GM12878 (cell line): Measurements from ENCODE around the gene PRF1. TPM values are rescaled to one million over a fixed set of nuclear protein-coding genes. Genes with fewer than 3 reads are reported as not detected.

Experiments used
- ATAC-seq: fragments of 200-7000 bp; cut with Tn5 transposase; 3 replicates; pipeline ENCODE4 v1.9.1; 2020; ENCODE audit warnings: mild to moderate bottlenecking, moderate library complexity
- BruUV-seq: library from RNA; stranded (reverse); fragments of 400-500 nt; replicated peaks from 2 replicates; lab custom pipeline; 2021; lab: Mats Ljungman, UMichigan
- CTCF ChIA-PET: fragments of 300-600 bp; sonication (Branson Sonifier 250); formaldehyde crosslinking; extraction: SDS; loops from one replicate; lab custom pipeline; 2021; ENCODE audit warnings: inconsistent platforms; lab: Yijun Ruan, JAX
- POLR2A ChIA-PET: fragments of 350-600 bp; formaldehyde crosslinking; extraction: SDS; loops from one replicate; lab custom pipeline; 2021; ENCODE audit warnings: inconsistent platforms; lab: Charles Lee
- RAD21 ChIA-PET: fragments of 300-600 bp; sonication (Branson Sonifier 250); formaldehyde crosslinking; loops from one replicate; lab custom pipeline; 2023; ENCODE audit warnings: antibody characterized with exemption; ENCODE audit not compliant: unreplicated experiment; lab: Charles Lee
- SMC1A ChIA-PET: fragments of 300-600 bp; sonication (Branson Sonifier 250); formaldehyde crosslinking; loops from one replicate; lab custom pipeline; 2023; ENCODE audit not compliant: unreplicated experiment, uncharacterized antibody; lab: Charles Lee
- DNase-seq: peaks from one replicate; pipeline ENCODE4 v3.0.0-alpha.2; 2011; ENCODE audit warnings: low read depth, low spot score
- FAIRE-seq: peaks from 3 replicates; lab custom pipeline; 2011; peaks lifted over from hg19 to GRCh38; lab: Jason Lieb, UNC
- H2AFZ ChIP-seq: 2 replicates; pipeline ENCODE4 v1.6.0; 2011; ENCODE audit warnings: low read depth, low read length, control low read depth; ENCODE audit not compliant: control insufficient read depth
- H3K27ac ChIP-seq: 2 replicates; pipeline ENCODE4 v1.5.1; 2011; ENCODE audit warnings: control low read depth; ENCODE audit not compliant: control insufficient read depth, insufficient read depth
- H3K27me3 ChIP-seq, 2 experiments: replicated peaks in 1 of 2; 2 replicates each; pipeline versions ENCODE4 v1.6.0 to v1.6.1; 2011; ENCODE audit warnings: low read length in 1 of 2; ENCODE audit not compliant: control insufficient read depth in 2 of 2, insufficient read depth in 2 of 2
- H3K36me3 ChIP-seq, 2 experiments: 2 replicates each; pipeline ENCODE4 v1.5.1; 2011; ENCODE audit warnings: low read length in 1 of 2; ENCODE audit not compliant: control insufficient read depth in 2 of 2, insufficient read depth in 2 of 2
- H3K4me1 ChIP-seq: 2 replicates; pipeline ENCODE4 v1.6.1; 2011; ENCODE audit warnings: mild to moderate bottlenecking, low read length, moderate library complexity, mixed read lengths; ENCODE audit not compliant: control insufficient read depth, insufficient read depth
- H3K4me2 ChIP-seq: 2 replicates; pipeline ENCODE4 v1.6.0; 2011; ENCODE audit warnings: control low read depth; ENCODE audit not compliant: control insufficient read depth, insufficient read depth
- H3K4me3 ChIP-seq: fragments of 200-600 bp; sonication (generic); 2 replicates; pipeline ENCODE4 v1.5.1; 2016
- H3K79me2 ChIP-seq: 2 replicates; pipeline ENCODE4 v1.6.0; 2011; ENCODE audit warnings: low read length; ENCODE audit not compliant: control insufficient read depth, insufficient read depth
- H3K9ac ChIP-seq: 2 replicates; pipeline ENCODE4 v1.8.0; 2011; ENCODE audit warnings: low read length, control low read depth, mixed read lengths; ENCODE audit not compliant: control insufficient read depth, insufficient read depth
- H3K9me3 ChIP-seq: replicated peaks from 3 replicates; pipeline ENCODE4 v1.5.1; 2011; ENCODE audit warnings: mild to moderate bottlenecking, low read length; ENCODE audit not compliant: control insufficient read depth, insufficient read depth
- H4K20me1 ChIP-seq: 2 replicates; pipeline ENCODE4 v1.6.0; 2011; ENCODE audit not compliant: control insufficient read depth, insufficient read depth
- BCL11A ChIP-seq: IDR thresholded peaks from 2 replicates; pipeline ENCODE4 v1.6.1; 2011; ENCODE audit warnings: low read depth, low read length
- JUND ChIP-seq: IDR thresholded peaks from 2 replicates; pipeline ENCODE4 v1.6.1; 2012; ENCODE audit warnings: low read depth, mild to moderate bottlenecking, low read length, improper control_type of control experiment, moderate library complexity
- MEF2B ChIP-seq: fragments of 450-650 bp; IDR thresholded peaks from 2 replicates; pipeline ENCODE4 v1.6.1; 2018; ENCODE audit warnings: mild to moderate bottlenecking, moderate library complexity; ENCODE audit not compliant: partially characterized antibody, poor library complexity, severe bottlenecking
- SPI1 ChIP-seq: IDR thresholded peaks from 2 replicates; pipeline ENCODE4 v1.6.1; 2011; ENCODE audit warnings: low read depth, mild to moderate bottlenecking, low read length, moderate library complexity, borderline replicate concordance; ENCODE audit not compliant: insufficient read depth
- SREBF2 ChIP-seq: IDR thresholded peaks from 2 replicates; pipeline ENCODE4 v1.6.1; 2012; ENCODE audit warnings: mild to moderate bottlenecking, low read length
- SUPT20H ChIP-seq: IDR thresholded peaks from 2 replicates; pipeline ENCODE4 v1.6.1; 2011; ENCODE audit warnings: low read depth, mild to moderate bottlenecking, low read length, moderate library complexity, borderline replicate concordance; ENCODE audit not compliant: control insufficient read depth
- ZNF207 ChIP-seq: fragments of 450-650 bp; IDR thresholded peaks from 2 replicates; pipeline ENCODE4 v1.6.1; 2014; ENCODE audit warnings: antibody characterized with exemption, mild to moderate bottlenecking, borderline replicate concordance
- WGBS: methylation state at CpG from one replicate; pipeline ENCODE4 v1.1.6; 2016; ENCODE audit warnings: low lambda C conversion rate; ENCODE audit not compliant: insufficient replicate concordance, insufficient coverage; ENCODE audit errors: missing lambda C conversion rate; 5-methylcytosine and 5-hydroxymethylcytosine counted together
- in situ Hi-C: fragments of 300-500 bp; cut with MboI; formaldehyde crosslinking; loops from 9 replicates; pipeline ENCODE4 v1.14.3; 2018; ENCODE audit warnings: mixed read lengths
- intact Hi-C: fragments of 100-400 bp; cut with micrococcal nuclease; formaldehyde crosslinking; loops from one replicate; pipeline ENCODE4 v1.14.2; 2022; ENCODE audit not compliant: unreplicated experiment
- polyA plus RNA-seq, 11 experiments: library from polyadenylated mRNA; depleted of rRNA in 4 of 11; unstranded in 6 of 11; stranded (reverse) in 5 of 11; fragments of >200 nt; fragmentation: Nextera tagmentation in 4 of 11; fragmentation: Illumina TruSeq in 1 of 11; extraction: Ambion mirVana in 4 of 11; extraction: Trizol in 1 of 11; gene quantifications; 1 replicate in 1 of 11; 2 replicates in 10 of 11; pipeline versions ENCODE4 v1.2.1 to v1.2.3, GENCODE V29; 2011 to 2016; ENCODE audit warnings: inconsistent platforms in 2 of 11, missing spikeins in 2 of 11, low read depth in 1 of 11
- total RNA-seq, 4 experiments: library from RNA; depleted of rRNA in 3 of 4; stranded (reverse); fragments of >200 nt in 3 of 4; fragmentation: Illumina TruSeq in 1 of 4; extraction: Trizol in 1 of 4; gene quantifications; 2 replicates each; pipeline versions ENCODE4 v1.2.1 to v1.2.3, GENCODE V29; 2013 to 2021
- TF ChIP-seq, protein P1 (sequence below): fragments of 450-650 bp; IDR thresholded peaks from 2 replicates; pipeline ENCODE4 v1.6.1; 2018; ENCODE audit warnings: mild to moderate bottlenecking, low read depth, moderate library complexity; ENCODE audit not compliant: partially characterized antibody
- TF ChIP-seq, protein P2 (sequence below): fragments of 450-650 bp; IDR thresholded peaks from 2 replicates; pipeline ENCODE4 v1.6.1; 2017; ENCODE audit warnings: mild to moderate bottlenecking, moderate library complexity

Gene PRF1
- total and polyA plus RNA-seq, 10 of the 15 experiments (the other 5 are each of a cell fraction or from before 2014, with no cell fraction given) = 0.84 to 15.7 (median 1.3) TPM

DNA sequence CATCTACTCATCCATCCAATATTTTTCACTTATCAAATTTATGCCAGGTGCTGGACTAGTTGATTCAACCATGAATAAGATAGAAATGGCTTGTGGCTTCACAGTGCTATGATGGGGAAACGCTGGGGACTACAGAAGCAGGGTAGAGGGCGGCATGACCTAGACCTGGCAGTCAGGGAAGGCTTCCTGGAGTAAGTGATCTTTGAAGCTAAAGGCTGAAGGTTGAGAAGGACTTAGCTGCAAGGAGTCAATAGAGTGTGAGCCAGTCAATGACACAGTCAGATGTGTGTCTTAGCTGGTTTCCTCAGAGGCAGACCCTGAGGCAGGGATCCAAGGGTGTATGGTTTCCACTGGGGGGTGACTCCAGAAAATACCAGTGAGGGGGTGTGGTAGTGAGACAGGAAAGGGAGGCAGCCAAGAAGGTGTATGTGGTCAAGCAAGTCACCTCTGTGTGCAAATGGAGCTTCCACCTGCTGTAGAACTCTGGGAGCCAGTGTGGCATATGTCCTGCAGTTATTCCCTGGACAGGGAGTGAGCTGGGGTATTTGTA lies 10.3 kb downstream of the PRF1 start (continued):
- TF ChIP-seq, protein P1, sequence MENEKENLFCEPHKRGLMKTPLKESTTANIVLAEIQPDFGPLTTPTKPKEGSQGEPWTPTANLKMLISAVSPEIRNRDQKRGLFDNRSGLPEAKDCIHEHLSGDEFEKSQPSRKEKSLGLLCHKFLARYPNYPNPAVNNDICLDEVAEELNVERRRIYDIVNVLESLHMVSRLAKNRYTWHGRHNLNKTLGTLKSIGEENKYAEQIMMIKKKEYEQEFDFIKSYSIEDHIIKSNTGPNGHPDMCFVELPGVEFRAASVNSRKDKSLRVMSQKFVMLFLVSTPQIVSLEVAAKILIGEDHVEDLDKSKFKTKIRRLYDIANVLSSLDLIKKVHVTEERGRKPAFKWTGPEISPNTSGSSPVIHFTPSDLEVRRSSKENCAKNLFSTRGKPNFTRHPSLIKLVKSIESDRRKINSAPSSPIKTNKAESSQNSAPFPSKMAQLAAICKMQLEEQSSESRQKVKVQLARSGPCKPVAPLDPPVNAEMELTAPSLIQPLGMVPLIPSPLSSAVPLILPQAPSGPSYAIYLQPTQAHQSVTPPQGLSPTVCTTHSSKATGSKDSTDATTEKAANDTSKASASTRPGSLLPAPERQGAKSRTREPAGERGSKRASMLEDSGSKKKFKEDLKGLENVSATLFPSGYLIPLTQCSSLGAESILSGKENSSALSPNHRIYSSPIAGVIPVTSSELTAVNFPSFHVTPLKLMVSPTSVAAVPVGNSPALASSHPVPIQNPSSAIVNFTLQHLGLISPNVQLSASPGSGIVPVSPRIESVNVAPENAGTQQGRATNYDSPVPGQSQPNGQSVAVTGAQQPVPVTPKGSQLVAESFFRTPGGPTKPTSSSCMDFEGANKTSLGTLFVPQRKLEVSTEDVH = no peak
- TF ChIP-seq SPI1 (no peak), BCL11A (no peak), MEF2B (no peak), JUND (no peak), SREBF2 (no peak), SUPT20H (no peak)
- TF ChIP-seq, all 136 proteins: peak for 0

DNA sequence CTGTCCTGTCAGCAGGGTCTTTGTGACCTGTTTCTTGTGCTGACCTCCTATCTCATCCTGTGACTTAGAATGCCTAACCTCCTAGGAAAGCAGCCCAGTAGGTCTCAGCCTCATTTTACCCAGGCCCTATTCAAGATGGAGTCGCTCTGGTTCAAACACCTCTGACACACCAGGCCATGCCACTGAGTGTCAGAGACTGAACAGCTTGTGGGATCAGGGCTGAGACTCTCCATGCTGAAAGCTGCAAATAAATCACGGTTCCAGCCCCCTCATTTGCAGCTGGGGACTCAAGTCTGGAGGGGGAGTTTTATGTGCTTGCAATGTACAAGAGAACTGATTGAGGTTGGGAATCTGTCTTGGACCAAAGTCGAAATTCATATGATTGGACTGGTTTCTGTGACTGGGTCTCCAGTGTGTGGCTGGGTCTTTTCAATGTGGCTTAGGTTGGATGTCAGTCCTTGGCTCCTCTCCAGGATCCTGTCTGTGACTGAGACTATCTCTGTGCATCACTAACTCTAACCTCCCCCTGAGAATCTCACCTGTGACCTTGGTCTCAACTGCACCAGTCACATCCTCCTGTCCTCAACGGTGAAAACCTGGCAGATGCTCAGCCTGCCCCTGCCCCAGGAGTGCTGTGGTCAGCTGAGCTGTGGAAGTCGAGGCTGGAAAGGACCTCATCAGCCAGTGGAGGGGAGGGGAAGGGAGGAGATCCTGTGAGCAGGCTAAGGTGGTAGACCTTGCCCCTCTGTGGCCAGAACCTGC lies 11.7 kb downstream of the PRF1 start:
- no peak overlapping the region for H3K9ac ChIP-seq
- DNase-seq (peak; percentile 15), ATAC-seq (peak; percentile 17), FAIRE-seq (peak; percentile 38)
- H3K27me3 ChIP-seq = no peaks in the 10 kb centered on the region
- POLR2A ChIA-PET = interaction anchor here (0.5 kb wide), 1 partner anchor 1589 kb away, joined by 3 read pairs; no protein-coding TSS in a partner anchor
- H4K20me1 ChIP-seq = no peaks in the 10 kb centered on the region
- intact Hi-C loops (no loop called here), in situ Hi-C loops (no loop called here)
- RAD21 ChIA-PET = interaction anchor here (4.9 kb wide), 1 partner anchor 14 kb away, joined by 35 read pairs; no protein-coding TSS in a partner anchor
- H3K9me3 ChIP-seq = no peaks in the 10 kb centered on the region
- CTCF ChIA-PET = interaction anchor here (0.8 to 1.4 kb wide), 4 partner anchors 15 to 168 kb away, joined by 3 to 4 read pairs (median 3); no protein-coding TSS in a partner anchor
- H3K4me1 ChIP-seq = peaks cover 32% of the 10 kb centered on the region
- BruUV-seq = no TSS peak
- no peak overlapping the region for H3K27ac ChIP-seq
- no peak overlapping the region; the same call in 1 of the 2 replicates for H3K4me2 ChIP-seq
- 18% methylated on average over 5 of the region's 5 CpGs for WGBS
- H2AFZ ChIP-seq = no peak overlapping the region
- H3K79me2 ChIP-seq = no peaks in the 10 kb centered on the region
- no peak overlapping the region for H3K4me3 ChIP-seq
- no peaks in the 10 kb centered on the region for H3K36me3 ChIP-seq
- SMC1A ChIA-PET = interaction anchor here (1.0 to 6.6 kb wide), 6 partner anchors 10 to 53 kb away, joined by 3 to 46 read pairs (median 6); no protein-coding TSS in a partner anchor
- TF ChIP-seq ZNF207 = no peak
- TF ChIP-seq, protein P2, sequence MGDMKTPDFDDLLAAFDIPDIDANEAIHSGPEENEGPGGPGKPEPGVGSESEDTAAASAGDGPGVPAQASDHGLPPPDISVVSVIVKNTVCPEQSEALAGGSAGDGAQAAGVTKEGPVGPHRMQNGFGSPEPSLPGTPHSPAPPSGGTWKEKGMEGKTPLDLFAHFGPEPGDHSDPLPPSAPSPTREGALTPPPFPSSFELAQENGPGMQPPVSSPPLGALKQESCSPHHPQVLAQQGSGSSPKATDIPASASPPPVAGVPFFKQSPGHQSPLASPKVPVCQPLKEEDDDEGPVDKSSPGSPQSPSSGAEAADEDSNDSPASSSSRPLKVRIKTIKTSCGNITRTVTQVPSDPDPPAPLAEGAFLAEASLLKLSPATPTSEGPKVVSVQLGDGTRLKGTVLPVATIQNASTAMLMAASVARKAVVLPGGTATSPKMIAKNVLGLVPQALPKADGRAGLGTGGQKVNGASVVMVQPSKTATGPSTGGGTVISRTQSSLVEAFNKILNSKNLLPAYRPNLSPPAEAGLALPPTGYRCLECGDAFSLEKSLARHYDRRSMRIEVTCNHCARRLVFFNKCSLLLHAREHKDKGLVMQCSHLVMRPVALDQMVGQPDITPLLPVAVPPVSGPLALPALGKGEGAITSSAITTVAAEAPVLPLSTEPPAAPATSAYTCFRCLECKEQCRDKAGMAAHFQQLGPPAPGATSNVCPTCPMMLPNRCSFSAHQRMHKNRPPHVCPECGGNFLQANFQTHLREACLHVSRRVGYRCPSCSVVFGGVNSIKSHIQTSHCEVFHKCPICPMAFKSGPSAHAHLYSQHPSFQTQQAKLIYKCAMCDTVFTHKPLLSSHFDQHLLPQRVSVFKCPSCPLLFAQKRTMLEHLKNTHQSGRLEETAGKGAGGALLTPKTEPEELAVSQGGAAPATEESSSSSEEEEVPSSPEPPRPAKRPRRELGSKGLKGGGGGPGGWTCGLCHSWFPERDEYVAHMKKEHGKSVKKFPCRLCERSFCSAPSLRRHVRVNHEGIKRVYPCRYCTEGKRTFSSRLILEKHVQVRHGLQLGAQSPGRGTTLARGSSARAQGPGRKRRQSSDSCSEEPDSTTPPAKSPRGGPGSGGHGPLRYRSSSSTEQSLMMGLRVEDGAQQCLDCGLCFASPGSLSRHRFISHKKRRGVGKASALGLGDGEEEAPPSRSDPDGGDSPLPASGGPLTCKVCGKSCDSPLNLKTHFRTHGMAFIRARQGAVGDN = peak; percentile 78; the same call in 1 of the 2 replicates
